Measurements from ENCODE around the gene PPP1R7. TPM values are rescaled to one million over a fixed set of nuclear protein-coding genes. Genes with fewer than 3 reads are reported as not detected.

The PPP1R7 gene
- polyA plus RNA-seq, 1 of the 3 experiments (the other 2 are of a cell fraction) = 56.9 TPM

DNA sequence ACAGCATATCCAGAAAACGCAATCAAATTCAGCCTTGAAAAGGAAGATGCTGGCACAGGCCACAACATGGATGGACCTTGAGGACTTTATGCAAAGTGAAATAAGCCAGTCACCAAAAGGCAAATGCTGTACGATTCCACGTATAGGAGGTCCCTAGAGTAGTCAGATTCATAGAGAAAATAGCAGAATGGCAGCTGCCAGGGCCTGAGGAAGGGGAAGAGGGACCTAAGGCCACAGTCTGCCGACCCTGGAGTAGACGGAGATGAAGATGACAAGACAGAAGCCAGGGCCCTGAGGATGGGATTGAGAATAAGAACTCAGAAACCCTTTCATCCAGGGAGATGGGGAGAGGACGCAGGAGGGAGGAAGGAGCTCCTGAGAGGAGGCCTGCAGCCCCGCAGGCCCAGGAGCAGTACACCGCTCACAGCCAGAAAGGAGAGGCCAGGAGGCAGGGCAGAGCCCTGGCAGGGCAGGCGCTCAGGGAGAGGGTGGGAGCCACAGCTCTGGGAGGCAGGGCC lies 40.1 kb upstream of the PPP1R7 start:
- Histone ChIP-seq H3K27me3 (ENCODE audit: insufficient read depth) (no peaks in the 10 kb centered on the region), H3K4me2 (no peak overlapping the region), H3K9me2 (no peaks in the 10 kb centered on the region), H3K79me2 (ENCODE audit: insufficient read depth) (no peaks in the 10 kb centered on the region), H3K27ac (ENCODE audit: low read depth in 2 of 2, low read length in 1 of 2) (no peak overlapping the region), H3K4me3 (ENCODE audit: low read depth in 2 of 2, low read length in 1 of 2) (no peak overlapping the region), H3K36me3 (replicated peaks in 1 of 2; ENCODE audit: control insufficient read depth in 1 of 2, insufficient read depth in 2 of 2, low read length in 1 of 2) (peaks cover 0 to 19% of the 10 kb centered on the region in 2 experiments), H2AFZ (ENCODE audit: low read depth) (no peak overlapping the region), H3K9ac (no peak overlapping the region), H4K20me1 (ENCODE audit: insufficient read depth) (no peaks in the 10 kb centered on the region), H3K4me1 (ENCODE audit: control insufficient read depth in 1 of 2, insufficient read depth in 2 of 2, low read depth in 1 of 2, low read length in 1 of 2) (no peaks in the 10 kb centered on the region), H3K9me3 (no peaks in the 10 kb centered on the region), H3F3A (replicated peaks; ENCODE audit: insufficient read depth) (no peaks in the 10 kb centered on the region)
- ChIA-PET CTCF (interaction anchor here (1.3 kb wide), 1 partner anchor 22 kb away, joined by 4 read pairs; no protein-coding TSS in a partner anchor), POLR2A (no interaction called here)
- DNase-seq = no peak
- WGBS (ENCODE audit: low lambda C conversion rate) = 89% methylated on average over 8 of the region's 9 CpGs
- TF ChIP-seq SMC3 (IDR thresholded peaks at IDR 0.05; ENCODE audit: low read depth, low read length) = no peak
- TF ChIP-seq FOXM1 (IDR thresholded peaks at IDR 0.05; ENCODE audit: low read depth) = no peak
- TF ChIP-seq, protein P1, sequence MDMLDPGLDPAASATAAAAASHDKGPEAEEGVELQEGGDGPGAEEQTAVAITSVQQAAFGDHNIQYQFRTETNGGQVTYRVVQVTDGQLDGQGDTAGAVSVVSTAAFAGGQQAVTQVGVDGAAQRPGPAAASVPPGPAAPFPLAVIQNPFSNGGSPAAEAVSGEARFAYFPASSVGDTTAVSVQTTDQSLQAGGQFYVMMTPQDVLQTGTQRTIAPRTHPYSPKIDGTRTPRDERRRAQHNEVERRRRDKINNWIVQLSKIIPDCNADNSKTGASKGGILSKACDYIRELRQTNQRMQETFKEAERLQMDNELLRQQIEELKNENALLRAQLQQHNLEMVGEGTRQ (IDR thresholded peaks at IDR 0.05; ENCODE audit: borderline replicate concordance, low read depth, low read length) = no peak
- TF ChIP-seq MEF2A (IDR thresholded peaks at IDR 0.05; ENCODE audit: borderline replicate concordance, low read depth) = no peak

DNA sequence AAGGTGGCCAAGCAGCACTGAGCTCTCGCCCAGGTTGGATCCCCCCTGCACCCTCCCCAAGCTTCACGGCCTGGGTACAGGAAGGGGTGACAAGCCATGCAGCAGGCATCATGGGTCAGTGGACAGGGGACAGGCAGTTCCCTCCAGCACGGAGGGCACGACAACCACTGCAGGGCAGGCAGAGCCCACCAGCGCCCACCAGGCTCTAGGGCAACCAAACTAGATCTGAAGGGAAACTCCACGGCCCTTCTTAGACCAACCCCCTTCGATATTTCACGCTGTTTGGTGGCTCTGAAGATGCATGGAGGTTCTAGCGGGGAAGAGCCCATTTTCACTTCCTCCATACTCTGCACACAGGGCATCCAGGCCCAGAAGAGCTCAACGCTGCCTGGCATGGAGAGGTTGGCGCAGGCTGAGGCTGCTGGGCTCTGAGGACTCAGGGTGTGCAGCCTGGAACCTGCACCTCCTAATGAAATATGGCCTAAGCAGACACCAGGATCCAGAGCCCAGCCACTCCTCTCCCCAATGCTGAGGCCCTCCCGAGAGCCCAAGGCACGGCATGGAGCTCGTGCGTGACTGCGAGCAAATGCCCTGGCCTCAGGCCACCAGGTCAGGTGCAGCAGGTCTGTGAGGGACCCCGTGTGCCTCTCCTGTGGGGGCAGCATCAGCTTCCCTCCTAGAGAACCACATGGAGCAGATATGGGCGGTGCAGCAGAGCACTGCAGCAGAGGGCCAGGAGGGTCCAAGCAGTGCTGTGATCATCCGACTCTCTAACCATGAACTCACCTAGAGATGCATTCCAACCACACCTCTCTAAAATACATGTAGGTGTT lies 39.4 kb upstream of the PPP1R7 start:
- Histone ChIP-seq H3K27me3 (ENCODE audit: insufficient read depth) (no peaks in the 10 kb centered on the region), H3K9me3 (no peaks in the 10 kb centered on the region), H3K4me2 (no peak overlapping the region), H3K4me1 (ENCODE audit: control insufficient read depth in 1 of 2, insufficient read depth in 2 of 2, low read depth in 1 of 2, low read length in 1 of 2) (no peaks in the 10 kb centered on the region), H3K27ac (ENCODE audit: low read depth in 2 of 2, low read length in 1 of 2) (no peak overlapping the region), H2AFZ (ENCODE audit: low read depth) (no peak overlapping the region), H3K36me3 (replicated peaks in 1 of 2; ENCODE audit: control insufficient read depth in 1 of 2, insufficient read depth in 2 of 2, low read length in 1 of 2) (peaks cover 0 to 20% of the 10 kb centered on the region in 2 experiments), H3F3A (replicated peaks; ENCODE audit: insufficient read depth) (no peaks in the 10 kb centered on the region), H3K9ac (no peak overlapping the region), H3K79me2 (ENCODE audit: insufficient read depth) (no peaks in the 10 kb centered on the region), H3K4me3 (ENCODE audit: low read depth in 2 of 2, low read length in 1 of 2) (no peak overlapping the region), H3K9me2 (no peaks in the 10 kb centered on the region), H4K20me1 (ENCODE audit: insufficient read depth) (no peaks in the 10 kb centered on the region)
- no peak for DNase-seq
- ChIA-PET POLR2A (no interaction called here), CTCF (interaction anchor here (1.3 kb wide), 1 partner anchor 22 kb away, joined by 4 read pairs; no protein-coding TSS in a partner anchor)
- TF ChIP-seq, protein P2, sequence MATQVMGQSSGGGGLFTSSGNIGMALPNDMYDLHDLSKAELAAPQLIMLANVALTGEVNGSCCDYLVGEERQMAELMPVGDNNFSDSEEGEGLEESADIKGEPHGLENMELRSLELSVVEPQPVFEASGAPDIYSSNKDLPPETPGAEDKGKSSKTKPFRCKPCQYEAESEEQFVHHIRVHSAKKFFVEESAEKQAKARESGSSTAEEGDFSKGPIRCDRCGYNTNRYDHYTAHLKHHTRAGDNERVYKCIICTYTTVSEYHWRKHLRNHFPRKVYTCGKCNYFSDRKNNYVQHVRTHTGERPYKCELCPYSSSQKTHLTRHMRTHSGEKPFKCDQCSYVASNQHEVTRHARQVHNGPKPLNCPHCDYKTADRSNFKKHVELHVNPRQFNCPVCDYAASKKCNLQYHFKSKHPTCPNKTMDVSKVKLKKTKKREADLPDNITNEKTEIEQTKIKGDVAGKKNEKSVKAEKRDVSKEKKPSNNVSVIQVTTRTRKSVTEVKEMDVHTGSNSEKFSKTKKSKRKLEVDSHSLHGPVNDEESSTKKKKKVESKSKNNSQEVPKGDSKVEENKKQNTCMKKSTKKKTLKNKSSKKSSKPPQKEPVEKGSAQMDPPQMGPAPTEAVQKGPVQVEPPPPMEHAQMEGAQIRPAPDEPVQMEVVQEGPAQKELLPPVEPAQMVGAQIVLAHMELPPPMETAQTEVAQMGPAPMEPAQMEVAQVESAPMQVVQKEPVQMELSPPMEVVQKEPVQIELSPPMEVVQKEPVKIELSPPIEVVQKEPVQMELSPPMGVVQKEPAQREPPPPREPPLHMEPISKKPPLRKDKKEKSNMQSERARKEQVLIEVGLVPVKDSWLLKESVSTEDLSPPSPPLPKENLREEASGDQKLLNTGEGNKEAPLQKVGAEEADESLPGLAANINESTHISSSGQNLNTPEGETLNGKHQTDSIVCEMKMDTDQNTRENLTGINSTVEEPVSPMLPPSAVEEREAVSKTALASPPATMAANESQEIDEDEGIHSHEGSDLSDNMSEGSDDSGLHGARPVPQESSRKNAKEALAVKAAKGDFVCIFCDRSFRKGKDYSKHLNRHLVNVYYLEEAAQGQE (IDR thresholded peaks at IDR 0.05; ENCODE audit: low read depth, low read length) = no peak
- no peak for TF ChIP-seq GABPA (IDR thresholded peaks at IDR 0.05; ENCODE audit: low read depth)
- no peak for TF ChIP-seq GATA2 (CRISPR knock-in tag; IDR thresholded peaks at IDR 0.05)
- WGBS (ENCODE audit: low lambda C conversion rate) = 82% methylated on average over 10 of the region's 19 CpGs
